ENCODE results near the gene A3GALT2. TPM values are rescaled to one million over a fixed set of nuclear protein-coding genes. Genes with fewer than 3 reads are reported as not detected.

The A3GALT2 gene
- total and polyA plus RNA-seq, 2 donors (not counting 1 experiment from before 2014, with no cell fraction given) = not detected

- DNase-seq (peak; percentile 23), ATAC-seq (ENCODE audit: low read depth) (no peak)
These were observed 62.9 kb downstream of the A3GALT2 start for GRCh38 chr1:33257772-33258712.

More at GRCh38 chr1:33257772-33258712, 62.9 kb downstream of the A3GALT2 start:
- peak overlapping the region in 1 of 2 donors; percentile 42 for H3K27ac ChIP-seq (ENCODE audit: low read length in 2 of 2)
- H3K4me2 ChIP-seq (replicated peaks; ENCODE audit: low read depth, low read length, poor library complexity, severe bottlenecking) = peak overlapping the region; percentile 81
- WGBS (ENCODE audit: insufficient coverage) = 62% methylated on average over 15 of the region's 19 CpGs
- peaks cover 59% of the 10 kb centered on the region for H3K79me2 ChIP-seq (ENCODE audit: control insufficient read depth, insufficient read depth, low read length)
- intact Hi-C loops (cut with micrococcal nuclease) = loop anchor here (5.0 kb wide), 2 partner anchors 76 to 131 kb away; partner anchors contain the start of gene TRIM62
- H3K4me3 ChIP-seq (ENCODE audit: control extremely low read depth in 1 of 5, extremely low read depth in 1 of 5, insufficient read depth in 1 of 5, low read depth in 2 of 5, low read length in 4 of 5) = peak overlapping the region in 4 of 5 experiments; percentile 50 to 91 (median 79)
- no peaks in the 10 kb centered on the region for H3K27me3 Mint-ChIP-seq
- peak overlapping the region; percentile 98 for H3K4me3 Mint-ChIP-seq
- H3K9me3 Mint-ChIP-seq (ENCODE audit: insufficient read depth) = no peaks in the 10 kb centered on the region
- ChIA-PET POLR2A (interaction anchor here (0.7 kb wide), 1 partner anchor 200 kb away, joined by 5 read pairs; no protein-coding TSS in a partner anchor), CTCF (interaction anchor here (1.0 to 1.1 kb wide), 2 partner anchors 37 to 131 kb away, joined by 3 to 5 read pairs; no protein-coding TSS in a partner anchor)
- no peak for TF ChIP-seq EZH2 (IDR thresholded peaks at IDR 0.05; ENCODE audit: borderline replicate concordance, insufficient read depth, low read depth, low read length, poor library complexity, severe bottlenecking)
- TF ChIP-seq, protein P1, sequence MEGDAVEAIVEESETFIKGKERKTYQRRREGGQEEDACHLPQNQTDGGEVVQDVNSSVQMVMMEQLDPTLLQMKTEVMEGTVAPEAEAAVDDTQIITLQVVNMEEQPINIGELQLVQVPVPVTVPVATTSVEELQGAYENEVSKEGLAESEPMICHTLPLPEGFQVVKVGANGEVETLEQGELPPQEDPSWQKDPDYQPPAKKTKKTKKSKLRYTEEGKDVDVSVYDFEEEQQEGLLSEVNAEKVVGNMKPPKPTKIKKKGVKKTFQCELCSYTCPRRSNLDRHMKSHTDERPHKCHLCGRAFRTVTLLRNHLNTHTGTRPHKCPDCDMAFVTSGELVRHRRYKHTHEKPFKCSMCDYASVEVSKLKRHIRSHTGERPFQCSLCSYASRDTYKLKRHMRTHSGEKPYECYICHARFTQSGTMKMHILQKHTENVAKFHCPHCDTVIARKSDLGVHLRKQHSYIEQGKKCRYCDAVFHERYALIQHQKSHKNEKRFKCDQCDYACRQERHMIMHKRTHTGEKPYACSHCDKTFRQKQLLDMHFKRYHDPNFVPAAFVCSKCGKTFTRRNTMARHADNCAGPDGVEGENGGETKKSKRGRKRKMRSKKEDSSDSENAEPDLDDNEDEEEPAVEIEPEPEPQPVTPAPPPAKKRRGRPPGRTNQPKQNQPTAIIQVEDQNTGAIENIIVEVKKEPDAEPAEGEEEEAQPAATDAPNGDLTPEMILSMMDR (IDR thresholded peaks at IDR 0.05) = no peak
- H4K20me1 ChIP-seq (ENCODE audit: control insufficient read depth, insufficient read depth, low read length, poor library complexity, severe bottlenecking) = peaks cover 52% of the 10 kb centered on the region
- peak overlapping the region; percentile 76 for H2AFZ ChIP-seq (ENCODE audit: insufficient read depth, low read depth, low read length, poor library complexity, severe bottlenecking)
- peak overlapping the region; percentile 74 for H3K27ac Mint-ChIP-seq
- H3K9me3 ChIP-seq (ENCODE audit: control extremely low read depth in 1 of 3, control insufficient read depth in 2 of 3, insufficient read depth in 1 of 3, low read length in 2 of 3) = no peaks in the 10 kb centered on the region
- peaks cover 39% of the 10 kb centered on the region for H3K4me1 Mint-ChIP-seq
- peaks cover 20 to 25% of the 10 kb centered on the region in 2 donors for H3K4me1 ChIP-seq (ENCODE audit: control insufficient read depth in 2 of 2, insufficient read depth in 2 of 2, low read length in 2 of 2)
- H3K36me3 ChIP-seq (replicated peaks in 1 of 2; ENCODE audit: control extremely low read depth in 1 of 2, control insufficient read depth in 1 of 2, extremely low read depth in 1 of 2, insufficient read depth in 2 of 2, low read length in 1 of 2) = peaks cover 0 to 8% of the 10 kb centered on the region in 2 experiments
- H3K27me3 ChIP-seq (replicated peaks in 1 of 4; ENCODE audit: control extremely low read depth in 1 of 4, control insufficient read depth in 3 of 4, insufficient read depth in 4 of 4, low read length in 3 of 4) = no peaks in the 10 kb centered on the region
- peak overlapping the region; percentile 72 for H3K9ac ChIP-seq (ENCODE audit: low read length)
